ENCODE data around the gene NUP210L. TPM values are rescaled to one million over a fixed set of nuclear protein-coding genes. Genes with fewer than 3 reads are reported as not detected.

NUP210L gene
- total RNA-seq, 1 donor from 2014 or later = not detected

DNA sequence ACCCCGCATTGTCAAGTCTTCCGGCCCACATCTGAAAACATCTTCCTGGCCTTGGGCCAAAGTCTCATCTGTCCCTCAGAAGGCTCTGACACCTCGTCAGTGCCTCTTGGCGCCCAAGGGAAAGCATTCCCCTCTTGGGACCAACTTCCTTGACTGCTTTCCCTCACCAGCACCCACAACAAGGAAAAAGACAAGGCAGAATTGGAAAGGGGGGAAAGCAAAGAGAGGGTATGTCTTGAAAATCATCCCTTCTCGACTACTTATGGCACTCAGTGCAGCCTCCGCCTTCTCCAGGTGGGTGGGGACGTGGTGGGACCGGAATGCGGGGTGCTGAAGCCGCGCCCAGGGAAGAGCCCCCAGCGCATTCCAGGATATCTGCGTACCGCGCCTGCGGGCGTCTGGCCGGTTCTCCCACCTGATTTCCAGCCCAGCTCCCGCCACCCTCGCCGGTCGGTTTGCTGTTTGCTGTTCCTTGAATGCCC lies 191.0 kb downstream of the NUP210L start:
- intact Hi-C loops (cut with DNase I) = loop anchor here (1.0 to 5.0 kb wide), 3 partner anchors 22 to 292 kb away; partner anchors contain the start of genes GATAD2B, ILF2 and RAB13
- Histone ChIP-seq H3K4me3 (peak overlapping the region; percentile 65 to 75), H3K4me1 (peaks cover 18 to 35% of the 10 kb centered on the region in 2 donors), H3K27ac (peak overlapping the region; percentile 91 to 96), H3K36me3 (peaks cover 10 to 14% of the 10 kb centered on the region in 2 donors), H3K27me3 (no peaks in the 10 kb centered on the region), H3K9me3 (no peaks in the 10 kb centered on the region)
- TF ChIP-seq, protein P1, sequence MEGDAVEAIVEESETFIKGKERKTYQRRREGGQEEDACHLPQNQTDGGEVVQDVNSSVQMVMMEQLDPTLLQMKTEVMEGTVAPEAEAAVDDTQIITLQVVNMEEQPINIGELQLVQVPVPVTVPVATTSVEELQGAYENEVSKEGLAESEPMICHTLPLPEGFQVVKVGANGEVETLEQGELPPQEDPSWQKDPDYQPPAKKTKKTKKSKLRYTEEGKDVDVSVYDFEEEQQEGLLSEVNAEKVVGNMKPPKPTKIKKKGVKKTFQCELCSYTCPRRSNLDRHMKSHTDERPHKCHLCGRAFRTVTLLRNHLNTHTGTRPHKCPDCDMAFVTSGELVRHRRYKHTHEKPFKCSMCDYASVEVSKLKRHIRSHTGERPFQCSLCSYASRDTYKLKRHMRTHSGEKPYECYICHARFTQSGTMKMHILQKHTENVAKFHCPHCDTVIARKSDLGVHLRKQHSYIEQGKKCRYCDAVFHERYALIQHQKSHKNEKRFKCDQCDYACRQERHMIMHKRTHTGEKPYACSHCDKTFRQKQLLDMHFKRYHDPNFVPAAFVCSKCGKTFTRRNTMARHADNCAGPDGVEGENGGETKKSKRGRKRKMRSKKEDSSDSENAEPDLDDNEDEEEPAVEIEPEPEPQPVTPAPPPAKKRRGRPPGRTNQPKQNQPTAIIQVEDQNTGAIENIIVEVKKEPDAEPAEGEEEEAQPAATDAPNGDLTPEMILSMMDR (IDR thresholded peaks at IDR 0.05) = no peak
- DNase-seq (ENCODE audit: low spot score in 2 of 2) = no peak

DNA sequence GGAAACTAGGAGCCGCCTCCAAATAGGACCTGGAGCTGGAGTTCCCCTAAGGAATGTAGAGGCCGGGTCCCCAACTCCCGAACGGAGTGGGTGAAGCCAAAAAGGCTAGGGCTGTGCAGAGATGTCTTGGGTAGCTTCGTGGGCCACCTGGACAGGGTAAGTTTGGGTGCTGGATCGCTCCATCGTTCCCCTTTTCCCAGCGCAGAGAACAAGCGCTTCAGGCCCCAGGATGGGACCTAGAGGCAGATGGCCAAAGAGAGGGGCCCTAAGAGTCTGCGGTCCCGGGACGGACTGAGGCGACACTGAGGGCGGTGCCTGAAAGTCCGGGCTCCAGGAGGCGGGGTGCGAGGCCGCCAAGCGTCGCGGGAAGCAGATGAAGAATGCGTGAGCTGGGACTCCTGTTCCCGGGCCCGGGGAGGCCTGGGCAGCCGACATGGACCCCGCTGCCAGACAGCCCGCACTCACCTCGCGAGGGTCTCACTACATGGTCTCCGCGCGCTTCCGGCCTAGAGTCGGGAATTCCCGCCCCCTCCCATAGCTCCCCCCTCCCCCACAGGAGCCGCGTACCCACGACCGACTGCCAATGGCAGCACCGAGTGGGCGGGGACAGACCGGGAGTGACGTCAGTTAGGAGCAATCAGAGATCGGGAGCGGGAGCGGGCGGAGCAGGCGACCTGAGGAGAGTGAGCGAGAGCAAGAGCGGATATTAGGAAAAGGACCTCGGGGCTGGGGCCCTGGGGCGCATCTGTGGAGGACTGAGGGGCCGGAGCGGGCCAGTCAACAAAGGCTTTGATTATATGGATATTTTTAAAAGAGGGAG lies 191.6 kb downstream of the NUP210L start, which contains the start of gene SLC39A1:
Gene SLC39A1, minus strand, starts transcription at position 508 of the 820 bp plus-strand sequence. CDS start 822 bp downstream, outside the sequence.
- Histone ChIP-seq H3K4me1 (peaks cover 18 to 34% of the 10 kb centered on the region in 2 donors), H3K27me3 (no peaks in the 10 kb centered on the region), H3K27ac (peak within 1 kb of the TSS; percentile 91 to 96), H3K9me3 (no peaks in the 10 kb centered on the region), H3K36me3 (peaks cover 10 to 14% of the 10 kb centered on the region in 2 donors), H3K4me3 (peak within 1 kb of the TSS; percentile 65 to 75)
- TF ChIP-seq, protein P1 (IDR thresholded peaks at IDR 0.05) = no peak
- DNase-seq (ENCODE audit: low spot score in 2 of 2) = peak; percentile 97 to 99
- intact Hi-C loops (cut with DNase I) = loop anchor here (1.0 to 5.0 kb wide), 3 partner anchors 23 to 291 kb away; partner anchors contain the start of genes GATAD2B, ILF2 and RAB13

DNA sequence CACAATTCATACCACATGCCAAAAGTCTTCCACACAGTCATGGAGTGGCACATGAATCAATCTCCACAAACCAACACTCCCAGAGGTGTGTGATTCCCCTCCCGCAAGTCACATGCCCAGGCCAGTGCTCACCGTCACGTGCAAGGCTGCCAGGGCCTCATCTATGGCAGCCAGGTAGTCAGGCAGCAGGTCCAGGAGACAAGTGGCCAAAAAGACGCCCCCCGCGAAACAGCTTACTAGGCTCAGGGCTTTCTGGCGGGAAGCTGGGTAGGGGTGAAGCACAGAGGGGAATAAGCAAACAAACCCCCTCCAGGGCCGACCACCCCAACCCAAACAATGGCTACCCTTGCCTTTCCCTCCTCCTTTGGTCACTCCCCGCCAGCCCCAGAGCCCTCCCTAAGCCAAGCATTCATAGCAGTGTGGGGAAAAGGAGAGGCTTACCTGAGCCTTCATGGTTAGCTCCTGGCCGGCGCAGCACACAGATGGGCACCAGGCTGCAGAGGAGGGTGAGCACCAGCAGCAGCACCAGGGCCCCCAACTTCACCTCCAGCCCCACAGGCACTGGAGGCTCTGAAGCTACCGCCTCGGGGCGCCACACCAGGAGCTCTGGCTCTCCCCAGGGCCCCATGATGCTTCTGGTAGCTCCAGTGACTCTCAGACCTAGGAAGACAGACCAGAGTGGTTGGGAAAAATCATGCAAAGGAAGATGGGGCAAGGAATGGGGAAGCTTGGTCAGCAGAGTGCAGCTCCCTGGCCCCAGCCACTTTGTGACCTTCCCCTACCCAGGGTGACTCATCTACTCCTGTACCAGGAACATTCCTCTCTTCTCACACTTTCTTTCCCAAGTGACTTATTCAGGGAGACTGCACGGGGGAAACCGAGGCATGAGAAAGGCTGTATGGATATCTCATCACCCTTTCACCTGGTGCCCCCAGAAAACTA lies 192.5 kb downstream of the NUP210L start:
- intact Hi-C loops (cut with DNase I) = loop anchor here (1.0 to 5.0 kb wide), 3 partner anchors 24 to 290 kb away; partner anchors contain the start of genes GATAD2B, ILF2 and RAB13
- TF ChIP-seq, protein P1 (IDR thresholded peaks at IDR 0.05) = no peak
- Histone ChIP-seq H3K9me3 (no peaks in the 10 kb centered on the region), H3K4me3 (peak overlapping the region; percentile 65 to 75), H3K27me3 (no peaks in the 10 kb centered on the region), H3K27ac (peak overlapping the region; percentile 91 to 96), H3K36me3 (peaks cover 10 to 14% of the 10 kb centered on the region in 2 donors), H3K4me1 (peaks cover 18 to 30% of the 10 kb centered on the region in 2 donors)
- peak in 1 of 2 donors; percentile 79 for DNase-seq (ENCODE audit: low spot score in 2 of 2)

DNA sequence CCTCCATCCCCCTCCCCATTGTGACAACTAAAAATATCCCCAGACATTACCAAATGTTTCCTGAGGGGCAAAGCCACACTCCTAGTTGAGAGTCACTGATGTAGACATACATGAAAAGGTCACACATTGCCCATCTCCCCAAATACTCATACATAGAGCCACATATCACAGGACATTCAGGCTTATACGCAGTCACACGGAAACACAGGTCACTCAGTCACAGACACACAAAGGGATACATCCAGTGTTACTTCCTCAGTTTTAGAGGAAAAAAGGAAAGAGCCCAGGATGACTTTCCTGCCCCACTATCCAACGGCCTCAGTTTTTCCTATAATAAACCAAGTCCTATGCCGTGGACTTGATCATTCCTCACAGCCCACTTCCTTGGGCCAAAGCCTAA lies 193.5 kb downstream of the NUP210L start:
- peaks cover 24 to 39% of the 10 kb centered on the region in 2 donors for H3K4me1 ChIP-seq
- TF ChIP-seq, protein P1 (IDR thresholded peaks at IDR 0.05) = no peak

DNA sequence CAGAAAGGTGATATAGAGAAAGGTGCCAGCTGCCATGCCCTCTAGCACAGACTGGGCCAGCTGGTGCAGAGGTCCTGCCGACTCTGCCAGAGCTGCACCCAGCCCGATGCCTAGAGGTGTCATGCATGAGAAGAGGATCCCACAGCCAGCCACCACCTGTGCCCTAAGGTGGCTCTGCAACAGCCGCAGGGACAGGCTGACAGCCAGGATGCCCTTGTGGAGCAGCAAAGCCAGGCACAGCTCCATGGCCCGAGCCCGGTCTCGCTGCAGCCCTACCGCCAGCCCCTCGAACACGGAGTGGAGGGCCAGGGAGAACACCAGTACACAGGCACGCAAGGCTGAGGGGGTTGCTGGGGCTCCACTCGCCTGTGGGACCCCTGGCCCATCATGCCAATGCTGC lies 194.7 kb downstream of the NUP210L start:
- Histone ChIP-seq H3K4me1 (peaks cover 24 to 41% of the 10 kb centered on the region in 2 donors), H3K4me3 (no peak overlapping the region), H3K27ac (peak overlapping the region in 1 of 2 donors; percentile 97), H3K27me3 (no peaks in the 10 kb centered on the region), H3K9me3 (no peaks in the 10 kb centered on the region), H3K36me3 (peaks cover 10 to 14% of the 10 kb centered on the region in 2 donors)
- intact Hi-C loops (cut with DNase I) = loop anchor here (5.0 kb wide), 2 partner anchors 38 to 288 kb away; partner anchors contain the start of genes GATAD2B and ILF2
- no peak for DNase-seq (ENCODE audit: low spot score in 2 of 2)
- TF ChIP-seq, protein P1 (IDR thresholded peaks at IDR 0.05) = no peak

More for the DNA sequence above, 193.5 kb downstream of the NUP210L start:
- H3K27ac ChIP-seq = peak overlapping the region; percentile 91 to 96
- no peaks in the 10 kb centered on the region for H3K27me3 ChIP-seq
- peak overlapping the region in 1 of 2 donors; percentile 75 for H3K4me3 ChIP-seq
- peaks cover 10 to 14% of the 10 kb centered on the region in 2 donors for H3K36me3 ChIP-seq
- intact Hi-C loops (cut with DNase I) = loop anchor here (5.0 kb wide), 2 partner anchors 39 to 289 kb away; partner anchors contain the start of genes GATAD2B and ILF2
- no peaks in the 10 kb centered on the region for H3K9me3 ChIP-seq
- DNase-seq (ENCODE audit: low spot score in 2 of 2) = no peak

All from ascending aorta (tissue), 2 donors.